MG63 (cell line): ENCODE data around the gene CNNM4. TPM values are rescaled to one million over a fixed set of nuclear protein-coding genes. Genes with fewer than 3 reads are reported as not detected.

ENCODE experiments used
- DNase-seq: peaks from one replicate; pipeline ENCODE4 v3.0.0-alpha.2; 2020
- H3K27me3 ChIP-seq: fragments of 250-450 bp; sonication (Bioruptor Pico); 2 replicates; pipeline ENCODE4 v1.5.1; 2020; ENCODE audit warnings: mild to moderate bottlenecking, moderate library complexity
- H3K36me3 ChIP-seq: fragments of 250-450 bp; sonication (Bioruptor Pico); 2 replicates; pipeline ENCODE4 v1.5.1; 2020; ENCODE audit warnings: mild to moderate bottlenecking, moderate library complexity
- H3K4me3 ChIP-seq: fragments of 250-450 bp; sonication (Bioruptor Pico); 2 replicates; pipeline ENCODE4 v1.5.1; 2020; ENCODE audit warnings: mild to moderate bottlenecking, moderate library complexity
- H3K9me3 ChIP-seq: fragments of 250-450 bp; sonication (Bioruptor Pico); 2 replicates; pipeline ENCODE4 v1.5.1; 2020; ENCODE audit warnings: mild to moderate bottlenecking, moderate library complexity
- total RNA-seq: library from RNA; depleted of rRNA; stranded (reverse); fragments of >200 nt; shearing (Covaris generic); gene quantifications from 2 replicates; pipeline ENCODE4 v1.2.3, GENCODE V29; 2014; ENCODE audit warnings: low replicate concordance; rRNA removed

Gene CNNM4
- total RNA-seq, 1 experiment from 2014 or later: 1.8 TPM

DNA sequence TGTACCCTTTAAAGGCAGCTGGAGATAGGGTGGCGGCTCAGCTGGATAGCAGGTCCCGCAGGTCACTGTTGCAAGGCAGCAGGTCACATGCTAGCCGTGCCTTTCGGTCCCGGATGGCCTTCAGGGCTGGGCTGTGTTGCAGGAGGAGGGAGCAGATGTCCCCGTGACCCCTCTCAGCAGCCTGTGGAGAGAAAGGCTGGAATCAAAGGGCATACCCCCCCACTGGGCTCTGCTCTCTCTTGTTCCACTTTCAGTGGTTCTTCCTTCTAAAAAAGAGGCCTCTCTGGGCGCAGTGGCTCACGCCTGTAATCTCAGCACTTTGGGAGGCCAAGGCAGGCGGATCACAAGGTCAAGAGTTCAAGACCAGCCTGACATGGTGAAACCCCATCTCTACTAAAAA, 87.6 kb downstream of the CNNM4 start:
- H3K4me3 ChIP-seq: no peak overlapping the region
- H3K9me3 ChIP-seq: no peaks in the 10 kb centered on the region
- H3K27me3 ChIP-seq: no peaks in the 10 kb centered on the region
- H3K36me3 ChIP-seq: peaks cover 27% of the 10 kb centered on the region
- DNase-seq: no peak

DNA sequence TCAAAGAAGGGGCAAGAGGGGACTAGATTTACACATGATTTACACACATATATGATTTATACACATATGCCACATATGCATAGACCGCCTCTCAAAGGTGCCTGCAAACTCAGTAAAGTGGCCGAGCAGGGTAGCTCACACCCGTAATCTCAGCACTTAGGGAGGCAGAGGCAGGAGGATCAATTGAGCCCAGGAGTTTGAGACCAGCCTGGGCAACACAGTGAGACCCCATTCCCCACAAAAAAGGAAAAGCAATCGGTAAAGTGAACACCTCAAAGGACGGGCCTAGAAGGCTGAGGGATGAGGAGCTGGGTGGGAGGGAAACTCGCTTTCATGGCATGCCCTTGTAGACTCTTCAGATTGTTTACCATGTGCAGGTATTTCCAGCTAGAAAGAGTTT, 92.0 kb downstream of the CNNM4 start:
- no peaks in the 10 kb centered on the region for H3K27me3 ChIP-seq
- H3K36me3 ChIP-seq: peaks cover 25% of the 10 kb centered on the region
- no peaks in the 10 kb centered on the region for H3K9me3 ChIP-seq
- no peak for DNase-seq
- H3K4me3 ChIP-seq: no peak overlapping the region

DNA sequence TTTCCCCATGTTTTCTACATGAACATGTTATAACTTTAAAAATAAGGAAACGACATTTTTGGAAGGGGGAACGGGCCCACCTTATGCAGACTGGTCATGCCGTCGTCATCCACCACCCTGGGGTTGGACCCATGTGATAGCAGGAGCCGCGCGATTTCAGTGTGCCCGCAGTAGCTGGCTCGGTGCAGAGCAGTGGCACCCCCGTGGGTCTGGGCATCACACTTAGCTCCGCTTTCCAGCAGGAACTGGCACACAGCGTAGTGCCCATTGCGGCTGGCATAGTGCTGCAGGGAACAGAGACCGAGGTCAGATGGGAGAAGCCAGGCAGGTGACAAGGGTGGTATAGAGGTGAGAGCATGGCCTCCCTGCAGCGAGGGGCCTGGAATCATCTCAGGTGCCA, 92.6 kb downstream of the CNNM4 start:
- Histone ChIP-seq H3K36me3 (peaks cover 21% of the 10 kb centered on the region), H3K4me3 (no peak overlapping the region), H3K27me3 (no peaks in the 10 kb centered on the region), H3K9me3 (no peaks in the 10 kb centered on the region)
- DNase-seq: no peak

DNA sequence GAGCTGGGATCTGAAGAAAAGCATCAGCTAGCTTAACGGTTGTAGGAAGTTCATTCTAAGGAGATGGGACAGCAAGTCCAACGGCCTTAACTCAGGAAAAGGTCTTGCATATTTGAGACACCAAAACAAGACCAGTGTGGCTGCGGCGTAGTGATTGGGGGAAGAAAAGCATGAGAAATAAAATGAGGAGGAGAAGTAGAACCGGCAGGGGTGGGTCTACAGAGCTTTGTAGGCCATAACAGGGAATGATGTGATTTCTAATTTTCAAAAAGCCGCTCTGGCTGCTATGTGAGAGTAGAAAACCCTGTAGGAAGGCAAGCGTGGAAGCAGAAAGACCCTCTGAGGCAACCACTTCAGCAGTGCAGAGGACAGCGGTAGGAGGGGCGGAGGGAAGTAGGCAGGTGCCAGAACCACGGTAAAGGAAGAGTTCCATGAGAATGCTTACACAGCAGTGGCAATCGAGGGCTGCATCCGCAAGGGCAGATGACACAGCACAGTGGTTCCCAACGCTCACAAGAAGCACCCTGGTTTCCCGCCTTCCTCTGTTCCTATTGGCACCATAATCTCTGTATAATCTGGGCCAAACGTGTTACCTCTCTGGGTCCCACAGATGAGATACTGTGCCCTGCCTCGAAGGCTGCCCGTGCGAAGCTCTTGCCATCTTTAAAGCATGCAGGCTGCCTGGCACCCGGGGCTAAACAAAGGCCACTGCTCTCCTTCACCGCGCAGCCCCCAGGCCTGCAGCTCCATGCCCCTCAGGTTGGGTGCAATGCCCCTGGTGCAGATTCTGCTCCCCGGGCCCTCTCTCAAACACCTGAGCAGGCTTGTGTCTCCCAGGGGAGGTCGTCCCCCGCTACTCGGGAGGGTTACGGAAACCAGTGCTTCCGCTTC, 96.3 kb downstream of the CNNM4 start:
- peaks cover 16% of the 10 kb centered on the region for H3K36me3 ChIP-seq
- H3K4me3 ChIP-seq: peak overlapping the region; percentile 80
- H3K9me3 ChIP-seq: no peaks in the 10 kb centered on the region
- H3K27me3 ChIP-seq: no peaks in the 10 kb centered on the region
- DNase-seq: peak; percentile 28

DNA sequence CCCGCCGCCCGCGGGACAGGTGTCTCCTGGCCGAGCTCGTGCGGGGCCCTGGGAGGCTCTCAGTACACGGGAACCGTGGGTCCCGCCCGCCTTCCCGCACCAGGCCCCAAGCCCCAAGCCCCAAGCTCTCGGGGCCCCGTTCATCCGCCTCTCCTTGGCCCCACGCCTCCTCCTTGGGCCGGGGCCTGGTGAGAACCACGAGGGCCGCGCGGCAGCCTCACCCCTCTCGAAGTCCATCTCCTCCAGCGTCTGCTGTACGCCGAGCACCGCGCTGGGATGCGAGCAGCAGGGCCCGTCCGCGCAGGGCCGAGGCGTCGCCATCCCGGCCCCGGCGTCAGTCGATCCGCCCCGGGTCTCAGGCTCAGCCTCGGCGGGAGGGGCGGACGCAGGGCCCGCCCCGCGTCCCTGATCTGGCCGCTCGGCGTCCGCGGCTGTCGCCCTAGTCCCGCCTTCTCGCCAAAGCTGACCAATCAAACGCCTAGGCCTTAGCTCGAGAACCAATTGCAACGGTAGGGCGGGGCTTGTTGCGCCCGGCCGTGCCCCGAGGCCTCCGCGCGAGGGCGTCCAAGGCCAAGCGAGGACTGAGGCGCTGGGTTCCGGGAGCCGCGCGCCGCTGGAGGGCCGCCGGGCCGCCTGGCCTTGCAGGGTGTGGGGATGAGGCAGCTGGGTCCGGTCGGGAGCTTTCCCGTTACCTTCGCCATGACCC, 97.1 kb downstream of the CNNM4 start, which contains the start of gene ANKRD39:
TSS of gene ANKRD39 (minus strand) at position 350 of the 706 bp plus-strand sequence. CDS start at position 321, 29 bp downstream.
- H3K27me3 ChIP-seq: no peaks in the 10 kb centered on the region
- peak; percentile 96 for DNase-seq
- peak within 1 kb of the TSS; percentile 80 for H3K4me3 ChIP-seq
- H3K36me3 ChIP-seq: peaks cover 16% of the 10 kb centered on the region
- no peaks in the 10 kb centered on the region for H3K9me3 ChIP-seq

DNA sequence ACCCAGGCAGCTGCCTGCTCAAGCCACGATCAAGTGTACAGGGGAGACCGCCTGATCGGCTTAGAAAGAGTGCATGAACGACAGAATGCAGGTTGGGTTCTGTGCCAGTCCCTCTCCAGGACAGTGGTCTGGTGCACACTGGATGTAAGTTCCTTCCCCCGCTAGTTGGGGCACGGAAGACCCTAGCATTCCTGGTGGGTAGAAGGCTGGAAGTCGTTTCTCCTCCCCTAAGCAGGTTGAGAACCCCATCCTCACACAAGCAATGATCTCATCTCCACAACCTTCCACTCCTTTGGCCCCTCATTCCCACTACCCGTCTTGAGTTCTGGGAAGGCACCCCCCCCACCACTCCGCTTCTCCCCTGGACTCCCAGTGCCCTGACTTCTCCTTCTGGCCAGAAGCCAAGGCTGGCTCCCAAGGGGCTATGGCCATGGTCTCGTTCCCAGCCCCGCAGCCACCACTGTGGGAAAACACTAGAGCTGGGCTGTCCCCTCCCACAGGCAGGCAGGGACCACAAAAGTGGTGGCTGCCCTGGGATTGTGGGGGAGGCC, 98.5 kb downstream of the CNNM4 start:
- Histone ChIP-seq H3K4me3 (no peak overlapping the region), H3K27me3 (no peaks in the 10 kb centered on the region), H3K36me3 (peaks cover 20% of the 10 kb centered on the region), H3K9me3 (no peaks in the 10 kb centered on the region)
- no peak for DNase-seq

DNA sequence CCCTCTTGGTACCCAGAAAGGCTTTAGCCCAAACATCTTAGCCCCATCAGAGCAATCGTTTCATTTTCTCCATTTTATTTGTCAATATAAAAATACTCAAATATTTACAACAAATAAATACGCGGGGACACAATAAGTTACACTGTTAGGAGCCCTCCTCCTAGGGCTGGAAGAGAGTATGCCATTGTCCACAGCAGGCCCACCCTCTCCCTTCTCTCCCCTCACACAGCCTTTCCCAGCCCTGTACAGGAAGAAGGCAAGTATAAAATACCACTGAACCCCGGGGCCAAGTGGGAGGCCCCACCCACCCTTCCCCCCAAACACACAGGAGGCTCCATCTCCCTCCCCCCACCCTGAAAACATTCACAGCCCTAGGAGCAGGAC, 99.0 kb downstream of the CNNM4 start:
- no peak overlapping the region for H3K4me3 ChIP-seq

DNA sequence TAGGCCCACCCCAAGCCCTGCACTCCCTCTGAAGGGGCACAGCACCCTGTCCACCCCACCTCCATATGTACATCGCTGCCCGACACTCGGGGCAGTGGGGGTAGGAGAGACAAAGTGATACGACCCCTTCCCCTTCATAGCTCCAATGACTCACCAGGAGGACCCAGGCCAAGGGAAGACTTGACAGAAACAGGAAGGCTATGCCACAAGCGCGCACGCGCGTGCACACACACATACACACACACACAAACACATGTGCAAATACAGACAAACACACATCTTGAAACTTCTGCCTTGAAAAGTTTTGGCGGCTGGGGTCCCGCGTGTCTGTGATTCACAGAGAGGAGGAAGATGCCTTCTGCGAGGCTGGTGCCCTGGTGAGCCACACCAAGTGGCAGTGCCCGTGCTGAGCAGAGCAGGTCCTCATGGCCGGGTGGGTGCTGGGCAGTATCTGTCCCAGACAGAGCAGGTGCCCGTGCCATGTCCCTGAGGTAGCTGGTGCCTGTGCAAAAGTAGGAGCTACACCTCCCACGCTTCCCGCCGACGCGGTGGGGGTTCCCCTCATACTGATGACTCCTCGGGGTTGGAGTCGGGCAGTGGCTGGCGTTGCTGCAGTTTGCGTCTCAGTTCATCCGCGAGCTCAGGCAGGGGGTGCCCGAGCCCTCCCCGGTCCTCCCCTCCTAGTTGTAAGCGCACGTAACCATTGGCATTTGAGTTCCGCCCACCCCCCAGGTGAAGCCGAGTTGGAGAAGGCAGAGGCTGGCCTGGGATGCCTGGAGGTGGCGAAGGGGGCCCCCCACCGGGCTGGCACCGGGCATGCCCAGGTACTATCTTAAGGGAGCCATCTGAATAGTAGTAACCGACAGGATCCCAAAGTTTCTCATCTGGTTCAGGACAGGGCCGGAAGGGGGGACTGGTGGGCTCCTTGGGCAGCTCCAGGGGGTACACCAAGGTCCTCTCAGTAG, 99.6 kb downstream of the CNNM4 start:
- DNase-seq: no peak
- peaks cover 29% of the 10 kb centered on the region for H3K36me3 ChIP-seq
- H3K4me3 ChIP-seq: no peak overlapping the region
- no peaks in the 10 kb centered on the region for H3K27me3 ChIP-seq
- H3K9me3 ChIP-seq: no peaks in the 10 kb centered on the region

More for the DNA sequence above, 99.0 kb downstream of the CNNM4 start:
- no peak for DNase-seq
- H3K36me3 ChIP-seq: peaks cover 25% of the 10 kb centered on the region
- H3K27me3 ChIP-seq: no peaks in the 10 kb centered on the region
- H3K9me3 ChIP-seq: no peaks in the 10 kb centered on the region

DNA sequence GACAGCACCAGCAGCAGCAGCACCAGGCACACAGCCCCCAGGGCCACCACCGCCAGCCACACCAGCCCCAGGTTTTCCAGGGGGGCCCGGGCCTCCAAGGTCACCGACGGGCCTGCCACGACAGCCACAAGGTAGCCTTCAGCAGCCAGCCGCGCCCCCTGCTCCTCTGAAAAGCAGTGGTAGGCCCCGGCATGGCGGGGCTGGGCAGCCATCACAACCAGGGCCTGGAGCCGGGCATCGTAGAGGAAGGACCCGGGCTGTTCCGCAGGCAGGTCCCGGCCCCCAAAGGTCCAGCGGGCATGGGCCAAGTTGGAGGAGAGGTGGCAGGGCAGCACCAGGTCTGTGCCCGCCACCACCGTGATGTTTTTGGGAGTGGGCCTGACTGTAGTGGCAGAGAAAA, 100.4 kb downstream of the CNNM4 start:
- DNase-seq: no peak
- H3K9me3 ChIP-seq: no peaks in the 10 kb centered on the region
- no peaks in the 10 kb centered on the region for H3K27me3 ChIP-seq
- no peak overlapping the region for H3K4me3 ChIP-seq
- H3K36me3 ChIP-seq: peaks cover 36% of the 10 kb centered on the region

Other genes starting within 250 kb of the CNNM4 start
- gene ARID5A, start 224.2 kb upstream of the CNNM4 start, total RNA-seq: 5.3 and 13.7 TPM in 2 replicates
- 23.9 and 34.5 TPM in 2 replicates for gene KANSL3, start 122.6 kb upstream of the CNNM4 start, total RNA-seq
- gene FER1L5, start 118.1 kb upstream of the CNNM4 start, total RNA-seq: not detected in 2 replicates
- gene LMAN2L, start 20.8 kb upstream of the CNNM4 start, total RNA-seq: 28.5 and 32.0 TPM in 2 replicates
- gene CNNM3, start 55.4 kb downstream of the CNNM4 start, total RNA-seq: 7.1 and 8.5 TPM in 2 replicates
- gene ANKRD23, start 83.1 kb downstream of the CNNM4 start, total RNA-seq: 1.7 and 8.3 TPM in 2 replicates
- 9.2 and 14.1 TPM in 2 replicates for gene ANKRD39, start 97.1 kb downstream of the CNNM4 start, total RNA-seq
- gene SEMA4C, start 109.2 kb downstream of the CNNM4 start, total RNA-seq: 12.6 and 16.2 TPM in 2 replicates
- not detected in 2 replicates for gene FAM178B, start 225.7 kb downstream of the CNNM4 start, total RNA-seq